SU-DHL-6 (cell line): ENCODE results near the gene SLC30A3.

ENCODE experiments used
- EZH2phosphoT487 ChIP-seq: fragments of 200-600 bp; sonication (generic), shearing (Covaris generic); conservative IDR thresholded peaks from 2 replicates; pipeline ENCODE4 v1.6.1; 2018; ENCODE audit warnings: mild to moderate bottlenecking, antibody characterized with exemption, low read length, moderate library complexity, mixed read lengths
- TF ChIP-seq, protein P1 (sequence below): fragments of 200-600 bp; sonication (generic); IDR thresholded peaks from one replicate; pipeline ENCODE4 v1.5.1; 2017; ENCODE audit warnings: antibody characterized with exemption, mild to moderate bottlenecking, low read length, moderate library complexity; ENCODE audit not compliant: insufficient read depth, poor library complexity, severe bottlenecking

GRCh38 chr2:27298391-27299080 lies 35.7 kb upstream of the SLC30A3 start:
- TF ChIP-seq, protein P1, sequence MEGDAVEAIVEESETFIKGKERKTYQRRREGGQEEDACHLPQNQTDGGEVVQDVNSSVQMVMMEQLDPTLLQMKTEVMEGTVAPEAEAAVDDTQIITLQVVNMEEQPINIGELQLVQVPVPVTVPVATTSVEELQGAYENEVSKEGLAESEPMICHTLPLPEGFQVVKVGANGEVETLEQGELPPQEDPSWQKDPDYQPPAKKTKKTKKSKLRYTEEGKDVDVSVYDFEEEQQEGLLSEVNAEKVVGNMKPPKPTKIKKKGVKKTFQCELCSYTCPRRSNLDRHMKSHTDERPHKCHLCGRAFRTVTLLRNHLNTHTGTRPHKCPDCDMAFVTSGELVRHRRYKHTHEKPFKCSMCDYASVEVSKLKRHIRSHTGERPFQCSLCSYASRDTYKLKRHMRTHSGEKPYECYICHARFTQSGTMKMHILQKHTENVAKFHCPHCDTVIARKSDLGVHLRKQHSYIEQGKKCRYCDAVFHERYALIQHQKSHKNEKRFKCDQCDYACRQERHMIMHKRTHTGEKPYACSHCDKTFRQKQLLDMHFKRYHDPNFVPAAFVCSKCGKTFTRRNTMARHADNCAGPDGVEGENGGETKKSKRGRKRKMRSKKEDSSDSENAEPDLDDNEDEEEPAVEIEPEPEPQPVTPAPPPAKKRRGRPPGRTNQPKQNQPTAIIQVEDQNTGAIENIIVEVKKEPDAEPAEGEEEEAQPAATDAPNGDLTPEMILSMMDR = no peak
- TF ChIP-seq EZH2phosphoT487 = no peak
